Uterus (tissue), 2 donors: ENCODE results near the gene MEPE.

Source experiments
- POLR2A ChIP-seq, 2 donors: fragments of 450-650 bp; IDR thresholded peaks; one replicate each; pipeline ENCODE4 v1.6.1; 2016; ENCODE audit warnings: antibody characterized with exemption in 2 of 2, mild to moderate bottlenecking in 1 of 2, moderate library complexity in 1 of 2
- TF ChIP-seq, protein P1 (sequence below), 4 experiments: fragments of 200-600 bp in 2 of 4; fragments of 450-650 bp in 2 of 4; sonication (generic) in 2 of 4; IDR thresholded peaks; one replicate each; pipeline ENCODE4 v1.5.1; 2016 to 2019; ENCODE audit warnings: antibody characterized with exemption in 4 of 4, mild to moderate bottlenecking in 2 of 4, moderate library complexity in 1 of 4

DNA sequence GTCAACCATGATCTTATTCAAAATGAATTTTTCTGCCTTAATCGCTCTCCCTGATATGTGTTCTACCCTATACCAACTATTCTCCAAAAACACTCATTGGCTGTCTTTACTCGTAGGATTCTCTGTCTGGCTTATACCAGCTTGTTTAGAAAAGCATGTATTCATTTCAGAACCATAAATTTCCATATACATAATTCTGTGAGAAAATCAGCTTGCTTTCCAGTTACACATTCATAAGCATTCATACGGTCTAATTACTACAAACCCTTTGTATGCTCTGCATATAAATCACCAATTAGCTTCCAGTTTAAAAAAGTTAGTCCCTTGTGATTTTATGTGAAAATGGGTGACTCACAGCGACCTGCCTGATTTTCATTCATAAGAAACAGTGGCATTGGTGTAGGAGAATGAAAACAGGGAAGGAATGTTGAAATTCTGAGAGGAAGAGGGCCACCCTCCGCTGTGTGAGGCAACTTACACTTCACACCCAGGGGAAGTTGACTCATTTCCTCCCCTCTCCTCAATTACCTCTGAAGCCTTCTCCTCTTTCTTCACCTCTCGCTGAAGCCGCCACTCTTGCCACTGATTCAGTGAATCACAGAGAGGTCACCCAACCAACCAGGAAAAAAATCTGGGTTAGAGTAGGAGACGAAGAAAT lies 63.3 kb downstream of the MEPE start:
- TF ChIP-seq, protein P1, sequence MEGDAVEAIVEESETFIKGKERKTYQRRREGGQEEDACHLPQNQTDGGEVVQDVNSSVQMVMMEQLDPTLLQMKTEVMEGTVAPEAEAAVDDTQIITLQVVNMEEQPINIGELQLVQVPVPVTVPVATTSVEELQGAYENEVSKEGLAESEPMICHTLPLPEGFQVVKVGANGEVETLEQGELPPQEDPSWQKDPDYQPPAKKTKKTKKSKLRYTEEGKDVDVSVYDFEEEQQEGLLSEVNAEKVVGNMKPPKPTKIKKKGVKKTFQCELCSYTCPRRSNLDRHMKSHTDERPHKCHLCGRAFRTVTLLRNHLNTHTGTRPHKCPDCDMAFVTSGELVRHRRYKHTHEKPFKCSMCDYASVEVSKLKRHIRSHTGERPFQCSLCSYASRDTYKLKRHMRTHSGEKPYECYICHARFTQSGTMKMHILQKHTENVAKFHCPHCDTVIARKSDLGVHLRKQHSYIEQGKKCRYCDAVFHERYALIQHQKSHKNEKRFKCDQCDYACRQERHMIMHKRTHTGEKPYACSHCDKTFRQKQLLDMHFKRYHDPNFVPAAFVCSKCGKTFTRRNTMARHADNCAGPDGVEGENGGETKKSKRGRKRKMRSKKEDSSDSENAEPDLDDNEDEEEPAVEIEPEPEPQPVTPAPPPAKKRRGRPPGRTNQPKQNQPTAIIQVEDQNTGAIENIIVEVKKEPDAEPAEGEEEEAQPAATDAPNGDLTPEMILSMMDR (IDR thresholded peaks at IDR 0.05), result no peak
- TF ChIP-seq POLR2A (IDR thresholded peaks at IDR 0.05), result no peak
